GM12801 (cell line): ENCODE measurements around the gene TRAM2.

Experiments used
- CTCF ChIP-seq: IDR thresholded peaks from one replicate; pipeline ENCODE4 v1.5.1; 2011; ENCODE audit warnings: control low read depth; ENCODE audit not compliant: insufficient read length; ENCODE audit errors: extremely low read depth

Gene TRAM2

GRCh38 chr6:52553719-52554118, 23.1 kb downstream of the TRAM2 start:
- no peak for TF ChIP-seq CTCF

GRCh38 chr6:52553158-52553557, 23.7 kb downstream of the TRAM2 start:
- TF ChIP-seq CTCF, result no peak

- TF ChIP-seq CTCF, result no peak
Observed at GRCh38 chr6:52552278-52552643, 24.6 kb downstream of the TRAM2 start.

- no peak for TF ChIP-seq CTCF
Observed at GRCh38 chr6:52551483-52552277, 25.2 kb downstream of the TRAM2 start.

- TF ChIP-seq CTCF, result no peak
Observed at GRCh38 chr6:52550870-52551269, 26.0 kb downstream of the TRAM2 start.

- no peak for TF ChIP-seq CTCF
Observed at GRCh38 chr6:52550014-52550575, 26.8 kb downstream of the TRAM2 start.

- no peak for TF ChIP-seq CTCF
Observed at GRCh38 chr6:52549428-52549827, 27.4 kb downstream of the TRAM2 start.
